ENCODE data around the gene HMCN2. TPM values are rescaled to one million over a fixed set of nuclear protein-coding genes. Genes with fewer than 3 reads are reported as not detected.

HMCN2 gene
- total RNA-seq, 2 experiments from 2014 or later, result not detected

- Histone ChIP-seq H3K79me2 (ENCODE audit: insufficient read depth, low read depth, low read length) (no peaks in the 10 kb centered on the region), H3K9me3 (ENCODE audit: low read length) (no peaks in the 10 kb centered on the region), H3K36me3 (ENCODE audit: insufficient read depth, low read length) (no peaks in the 10 kb centered on the region), H4K20me1 (ENCODE audit: insufficient read depth, low read length) (no peaks in the 10 kb centered on the region), H3K27ac (ENCODE audit: low read depth, low read length, poor library complexity, severe bottlenecking) (no peak overlapping the region), H3K4me1 (ENCODE audit: insufficient read depth, low read length, poor library complexity, severe bottlenecking) (no peaks in the 10 kb centered on the region), H2AFZ (ENCODE audit: low read length) (no peak overlapping the region), H3K9me2 (ENCODE audit: insufficient read depth, low read length) (no peaks in the 10 kb centered on the region), H3K4me2 (ENCODE audit: low read length) (no peak overlapping the region), H3K4me3 (ENCODE audit: low read depth, low read length, poor library complexity, severe bottlenecking) (no peak overlapping the region)
- no peak for DNase-seq (ENCODE audit: low spot score)
- no TSS peak for BruUV-seq (replicated peaks)
- intact Hi-C loops (cut with micrococcal nuclease; ENCODE audit: unreplicated experiment), result no loop called here
- POLR2A ChIA-PET, result no interaction called here
- TF ChIP-seq EZH2phosphoT487 (IDR thresholded peaks at IDR 0.05; ENCODE audit: borderline replicate concordance, low read depth, low read length), result no peak
- no peak for TF ChIP-seq CTCF (conservative IDR thresholded peaks at IDR 0.05; ENCODE audit: low read length)
- CTCF ChIA-PET (ENCODE audit: unreplicated experiment), result no interaction called here
These were observed 91.5 kb downstream of the HMCN2 start for GRCh38 chr9:130356877-130357584.

GRCh38 chr9:130358928-130359327 lies 93.4 kb downstream of the HMCN2 start:
- H3K4me1 ChIP-seq (ENCODE audit: insufficient read depth, low read length, poor library complexity, severe bottlenecking), result no peaks in the 10 kb centered on the region
- TF ChIP-seq CTCF (conservative IDR thresholded peaks at IDR 0.05; ENCODE audit: low read length) (no peak), EZH2phosphoT487 (IDR thresholded peaks at IDR 0.05; ENCODE audit: borderline replicate concordance, low read depth, low read length) (no peak)
- no peak overlapping the region for H3K4me2 ChIP-seq (ENCODE audit: low read length)
- H3K9me3 ChIP-seq (ENCODE audit: low read length), result no peaks in the 10 kb centered on the region
- H3K27ac ChIP-seq (ENCODE audit: low read depth, low read length, poor library complexity, severe bottlenecking), result no peak overlapping the region
- ChIA-PET POLR2A (no interaction called here), CTCF (ENCODE audit: unreplicated experiment) (no interaction called here)
- H3K9me2 ChIP-seq (ENCODE audit: insufficient read depth, low read length), result no peaks in the 10 kb centered on the region
- DNase-seq (ENCODE audit: low spot score), result no peak
- no TSS peak for BruUV-seq (replicated peaks)
- no peak overlapping the region for H2AFZ ChIP-seq (ENCODE audit: low read length)
- H4K20me1 ChIP-seq (ENCODE audit: insufficient read depth, low read length), result no peaks in the 10 kb centered on the region
- H3K79me2 ChIP-seq (ENCODE audit: insufficient read depth, low read depth, low read length), result no peaks in the 10 kb centered on the region
- intact Hi-C loops (cut with micrococcal nuclease; ENCODE audit: unreplicated experiment), result no loop called here
- H3K36me3 ChIP-seq (ENCODE audit: insufficient read depth, low read length), result no peaks in the 10 kb centered on the region
- H3K4me3 ChIP-seq (ENCODE audit: low read depth, low read length, poor library complexity, severe bottlenecking), result no peak overlapping the region

DNA sequence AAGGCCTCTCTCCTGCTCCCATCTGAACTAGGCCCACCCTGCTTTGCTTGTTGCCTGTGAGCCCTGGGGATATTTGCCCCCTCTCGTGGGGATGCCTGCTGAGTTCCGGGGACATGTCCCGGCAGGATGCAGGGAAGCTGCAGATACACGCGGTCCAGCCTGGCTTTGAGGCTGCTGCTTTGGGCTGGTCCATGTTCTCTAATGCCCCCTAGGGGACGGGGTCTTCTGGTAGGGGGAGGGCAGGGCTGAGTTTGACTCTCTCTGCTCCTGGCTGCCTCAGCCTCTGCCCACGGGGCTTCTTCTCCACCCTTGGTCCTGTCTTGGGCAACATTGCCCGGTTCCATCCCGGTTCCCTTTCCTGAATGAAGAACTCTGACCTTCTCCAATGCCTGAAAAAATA lies 94.3 kb downstream of the HMCN2 start:
- Histone ChIP-seq H3K79me2 (ENCODE audit: insufficient read depth, low read depth, low read length) (no peaks in the 10 kb centered on the region), H3K27ac (ENCODE audit: low read depth, low read length, poor library complexity, severe bottlenecking) (no peak overlapping the region), H3K4me3 (ENCODE audit: low read depth, low read length, poor library complexity, severe bottlenecking) (no peak overlapping the region), H3K4me2 (ENCODE audit: low read length) (no peak overlapping the region), H4K20me1 (ENCODE audit: insufficient read depth, low read length) (no peaks in the 10 kb centered on the region), H2AFZ (ENCODE audit: low read length) (no peak overlapping the region), H3K4me1 (ENCODE audit: insufficient read depth, low read length, poor library complexity, severe bottlenecking) (no peaks in the 10 kb centered on the region), H3K9me3 (ENCODE audit: low read length) (no peaks in the 10 kb centered on the region), H3K9me2 (ENCODE audit: insufficient read depth, low read length) (no peaks in the 10 kb centered on the region), H3K36me3 (ENCODE audit: insufficient read depth, low read length) (no peaks in the 10 kb centered on the region)
- TF ChIP-seq EZH2phosphoT487 (IDR thresholded peaks at IDR 0.05; ENCODE audit: borderline replicate concordance, low read depth, low read length), result no peak
- TF ChIP-seq CTCF (conservative IDR thresholded peaks at IDR 0.05; ENCODE audit: low read length), result no peak
- no TSS peak for BruUV-seq (replicated peaks)
- ChIA-PET POLR2A (no interaction called here), CTCF (ENCODE audit: unreplicated experiment) (no interaction called here)
- intact Hi-C loops (cut with micrococcal nuclease; ENCODE audit: unreplicated experiment), result no loop called here
- DNase-seq (ENCODE audit: low spot score), result no peak

Measured in OCI-LY7 (cell line).